GM12878 (cell line): ENCODE data around the gene ZNF3. TPM values are rescaled to one million over a fixed set of nuclear protein-coding genes. Genes with fewer than 3 reads are reported as not detected.

Source experiments
- ATAC-seq: fragments of 200-7000 bp; cut with Tn5 transposase; 3 replicates; pipeline ENCODE4 v1.9.1; 2020; ENCODE audit warnings: mild to moderate bottlenecking, moderate library complexity
- BruUV-seq: library from RNA; stranded (reverse); fragments of 400-500 nt; replicated peaks from 2 replicates; lab custom pipeline; 2021; lab: Mats Ljungman, UMichigan
- CTCF ChIA-PET: fragments of 300-600 bp; sonication (Branson Sonifier 250); formaldehyde crosslinking; extraction: SDS; loops from one replicate; lab custom pipeline; 2021; ENCODE audit warnings: inconsistent platforms; lab: Yijun Ruan, JAX
- POLR2A ChIA-PET: fragments of 350-600 bp; formaldehyde crosslinking; extraction: SDS; loops from one replicate; lab custom pipeline; 2021; ENCODE audit warnings: inconsistent platforms; lab: Charles Lee
- RAD21 ChIA-PET: fragments of 300-600 bp; sonication (Branson Sonifier 250); formaldehyde crosslinking; loops from one replicate; lab custom pipeline; 2023; ENCODE audit warnings: antibody characterized with exemption; ENCODE audit not compliant: unreplicated experiment; lab: Charles Lee
- SMC1A ChIA-PET: fragments of 300-600 bp; sonication (Branson Sonifier 250); formaldehyde crosslinking; loops from one replicate; lab custom pipeline; 2023; ENCODE audit not compliant: unreplicated experiment, uncharacterized antibody; lab: Charles Lee
- DNase-seq: peaks from one replicate; pipeline ENCODE4 v3.0.0-alpha.2; 2011; ENCODE audit warnings: low read depth, low spot score
- FAIRE-seq: peaks from 3 replicates; lab custom pipeline; 2011; peaks lifted over from hg19 to GRCh38; lab: Jason Lieb, UNC
- H2AFZ ChIP-seq: 2 replicates; pipeline ENCODE4 v1.6.0; 2011; ENCODE audit warnings: low read depth, low read length, control low read depth; ENCODE audit not compliant: control insufficient read depth
- H3K27ac ChIP-seq: 2 replicates; pipeline ENCODE4 v1.5.1; 2011; ENCODE audit warnings: control low read depth; ENCODE audit not compliant: control insufficient read depth, insufficient read depth
- H3K27me3 ChIP-seq, 2 experiments: replicated peaks in 1 of 2; 2 replicates each; pipeline versions ENCODE4 v1.6.0 to v1.6.1; 2011; ENCODE audit warnings: low read length in 1 of 2; ENCODE audit not compliant: control insufficient read depth in 2 of 2, insufficient read depth in 2 of 2
- H3K36me3 ChIP-seq, 2 experiments: 2 replicates each; pipeline ENCODE4 v1.5.1; 2011; ENCODE audit warnings: low read length in 1 of 2; ENCODE audit not compliant: control insufficient read depth in 2 of 2, insufficient read depth in 2 of 2
- H3K4me1 ChIP-seq: 2 replicates; pipeline ENCODE4 v1.6.1; 2011; ENCODE audit warnings: mild to moderate bottlenecking, low read length, moderate library complexity, mixed read lengths; ENCODE audit not compliant: control insufficient read depth, insufficient read depth
- H3K4me2 ChIP-seq: 2 replicates; pipeline ENCODE4 v1.6.0; 2011; ENCODE audit warnings: control low read depth; ENCODE audit not compliant: control insufficient read depth, insufficient read depth
- H3K4me3 ChIP-seq: fragments of 200-600 bp; sonication (generic); 2 replicates; pipeline ENCODE4 v1.5.1; 2016
- H3K79me2 ChIP-seq: 2 replicates; pipeline ENCODE4 v1.6.0; 2011; ENCODE audit warnings: low read length; ENCODE audit not compliant: control insufficient read depth, insufficient read depth
- H3K9ac ChIP-seq: 2 replicates; pipeline ENCODE4 v1.8.0; 2011; ENCODE audit warnings: low read length, control low read depth, mixed read lengths; ENCODE audit not compliant: control insufficient read depth, insufficient read depth
- H3K9me3 ChIP-seq: replicated peaks from 3 replicates; pipeline ENCODE4 v1.5.1; 2011; ENCODE audit warnings: mild to moderate bottlenecking, low read length; ENCODE audit not compliant: control insufficient read depth, insufficient read depth
- H4K20me1 ChIP-seq: 2 replicates; pipeline ENCODE4 v1.6.0; 2011; ENCODE audit not compliant: control insufficient read depth, insufficient read depth
- MAX ChIP-seq: IDR thresholded peaks from 2 replicates; pipeline ENCODE4 v1.6.1; 2012; ENCODE audit warnings: low read depth, low read length, improper control_type of control experiment
- MYB ChIP-seq: fragments of 150-350 bp; IDR thresholded peaks from 2 replicates; pipeline ENCODE4 v1.6.1; 2014; ENCODE audit warnings: mild to moderate bottlenecking, low read depth, low read length, borderline replicate concordance
- PAX8 ChIP-seq: fragments of 450-650 bp; IDR thresholded peaks from 2 replicates; pipeline ENCODE4 v1.6.1; 2017; ENCODE audit warnings: mild to moderate bottlenecking, moderate library complexity
- WGBS: methylation state at CpG from one replicate; pipeline ENCODE4 v1.1.6; 2016; ENCODE audit warnings: low lambda C conversion rate; ENCODE audit not compliant: insufficient replicate concordance, insufficient coverage; ENCODE audit errors: missing lambda C conversion rate; 5-methylcytosine and 5-hydroxymethylcytosine counted together
- in situ Hi-C: fragments of 300-500 bp; cut with MboI; formaldehyde crosslinking; loops from 9 replicates; pipeline ENCODE4 v1.14.3; 2018; ENCODE audit warnings: mixed read lengths
- intact Hi-C: fragments of 100-400 bp; cut with micrococcal nuclease; formaldehyde crosslinking; loops from one replicate; pipeline ENCODE4 v1.14.2; 2022; ENCODE audit not compliant: unreplicated experiment
- polyA plus RNA-seq, 11 experiments: library from polyadenylated mRNA; depleted of rRNA in 4 of 11; unstranded in 6 of 11; stranded (reverse) in 5 of 11; fragments of >200 nt; fragmentation: Nextera tagmentation in 4 of 11; fragmentation: Illumina TruSeq in 1 of 11; extraction: Ambion mirVana in 4 of 11; extraction: Trizol in 1 of 11; gene quantifications; 1 replicate in 1 of 11; 2 replicates in 10 of 11; pipeline versions ENCODE4 v1.2.1 to v1.2.3, GENCODE V29; 2011 to 2016; ENCODE audit warnings: inconsistent platforms in 2 of 11, missing spikeins in 2 of 11, low read depth in 1 of 11
- total RNA-seq, 4 experiments: library from RNA; depleted of rRNA in 3 of 4; stranded (reverse); fragments of >200 nt in 3 of 4; fragmentation: Illumina TruSeq in 1 of 4; extraction: Trizol in 1 of 4; gene quantifications; 2 replicates each; pipeline versions ENCODE4 v1.2.1 to v1.2.3, GENCODE V29; 2013 to 2021
- TF ChIP-seq, protein P1 (sequence below): fragments of 450-650 bp; formaldehyde crosslinking; IDR thresholded peaks from 2 replicates; pipeline ENCODE4 v1.4.0; 2022; ENCODE audit warnings: mild to moderate bottlenecking, moderate library complexity
- TF ChIP-seq, protein P2 (sequence below): fragments of 450-650 bp; formaldehyde crosslinking; IDR thresholded peaks from 2 replicates; pipeline ENCODE4 v1.4.0; 2020; ENCODE audit warnings: mild to moderate bottlenecking, moderate library complexity
- TF ChIP-seq, protein P3 (sequence below): fragments of 450-650 bp; IDR thresholded peaks from 2 replicates; pipeline ENCODE4 v1.6.1; 2017; ENCODE audit warnings: borderline replicate concordance

Gene ZNF3
- total and polyA plus RNA-seq, 10 of the 15 experiments (the other 5 are each of a cell fraction or from before 2014, with no cell fraction given): 17.2 to 37.4 (median 29.4) TPM

DNA sequence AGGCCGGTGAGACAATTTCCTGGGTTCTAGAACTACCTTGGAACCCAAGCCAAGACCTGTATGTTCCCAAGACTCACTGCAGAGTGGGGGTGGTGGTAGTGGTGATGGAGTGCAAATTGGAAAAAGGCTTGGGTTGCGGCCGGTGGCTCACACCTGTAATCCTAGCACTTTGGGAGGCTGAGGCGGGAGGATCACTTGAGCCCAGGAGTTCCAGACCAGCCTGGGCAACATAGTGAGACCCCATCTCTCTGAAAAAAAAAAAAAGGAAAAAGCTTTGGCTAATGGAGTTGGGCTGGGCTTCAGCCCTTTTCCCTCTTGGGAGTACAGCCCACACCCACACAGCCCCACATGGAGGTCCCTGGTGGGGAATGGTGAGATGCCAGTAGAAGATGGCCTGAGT is 24.0 kb upstream of the ZNF3 start:
- intact Hi-C loops: no loop called here
- TF ChIP-seq, protein P1, sequence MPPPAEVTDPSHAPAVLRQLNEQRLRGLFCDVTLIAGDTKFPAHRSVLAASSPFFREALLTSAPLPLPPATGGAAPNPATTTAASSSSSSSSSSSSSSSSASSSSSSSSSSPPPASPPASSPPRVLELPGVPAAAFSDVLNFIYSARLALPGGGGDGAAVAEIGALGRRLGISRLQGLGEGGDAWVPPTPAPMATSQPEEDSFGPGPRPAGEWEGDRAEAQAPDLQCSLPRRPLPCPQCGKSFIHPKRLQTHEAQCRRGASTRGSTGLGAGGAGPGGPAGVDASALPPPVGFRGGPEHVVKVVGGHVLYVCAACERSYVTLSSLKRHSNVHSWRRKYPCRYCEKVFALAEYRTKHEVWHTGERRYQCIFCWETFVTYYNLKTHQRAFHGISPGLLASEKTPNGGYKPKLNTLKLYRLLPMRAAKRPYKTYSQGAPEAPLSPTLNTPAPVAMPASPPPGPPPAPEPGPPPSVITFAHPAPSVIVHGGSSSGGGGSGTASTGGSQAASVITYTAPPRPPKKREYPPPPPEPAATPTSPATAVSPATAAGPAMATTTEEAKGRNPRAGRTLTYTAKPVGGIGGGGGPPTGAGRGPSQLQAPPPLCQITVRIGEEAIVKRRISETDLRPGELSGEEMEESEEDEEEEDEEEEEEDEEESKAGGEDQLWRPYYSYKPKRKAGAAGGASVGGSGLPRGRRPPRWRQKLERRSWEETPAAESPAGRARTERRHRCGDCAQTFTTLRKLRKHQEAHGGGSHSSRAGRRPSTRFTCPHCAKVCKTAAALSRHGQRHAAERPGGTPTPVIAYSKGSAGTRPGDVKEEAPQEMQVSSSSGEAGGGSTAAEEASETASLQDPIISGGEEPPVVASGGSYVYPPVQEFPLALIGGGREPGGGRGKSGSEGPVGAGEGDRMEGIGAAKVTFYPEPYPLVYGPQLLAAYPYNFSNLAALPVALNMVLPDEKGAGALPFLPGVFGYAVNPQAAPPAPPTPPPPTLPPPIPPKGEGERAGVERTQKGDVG (CRISPR knock-in tag): no peak
- TF ChIP-seq MAX (no peak), PAX8 (no peak), MYB (no peak)
- TF ChIP-seq, protein P2, sequence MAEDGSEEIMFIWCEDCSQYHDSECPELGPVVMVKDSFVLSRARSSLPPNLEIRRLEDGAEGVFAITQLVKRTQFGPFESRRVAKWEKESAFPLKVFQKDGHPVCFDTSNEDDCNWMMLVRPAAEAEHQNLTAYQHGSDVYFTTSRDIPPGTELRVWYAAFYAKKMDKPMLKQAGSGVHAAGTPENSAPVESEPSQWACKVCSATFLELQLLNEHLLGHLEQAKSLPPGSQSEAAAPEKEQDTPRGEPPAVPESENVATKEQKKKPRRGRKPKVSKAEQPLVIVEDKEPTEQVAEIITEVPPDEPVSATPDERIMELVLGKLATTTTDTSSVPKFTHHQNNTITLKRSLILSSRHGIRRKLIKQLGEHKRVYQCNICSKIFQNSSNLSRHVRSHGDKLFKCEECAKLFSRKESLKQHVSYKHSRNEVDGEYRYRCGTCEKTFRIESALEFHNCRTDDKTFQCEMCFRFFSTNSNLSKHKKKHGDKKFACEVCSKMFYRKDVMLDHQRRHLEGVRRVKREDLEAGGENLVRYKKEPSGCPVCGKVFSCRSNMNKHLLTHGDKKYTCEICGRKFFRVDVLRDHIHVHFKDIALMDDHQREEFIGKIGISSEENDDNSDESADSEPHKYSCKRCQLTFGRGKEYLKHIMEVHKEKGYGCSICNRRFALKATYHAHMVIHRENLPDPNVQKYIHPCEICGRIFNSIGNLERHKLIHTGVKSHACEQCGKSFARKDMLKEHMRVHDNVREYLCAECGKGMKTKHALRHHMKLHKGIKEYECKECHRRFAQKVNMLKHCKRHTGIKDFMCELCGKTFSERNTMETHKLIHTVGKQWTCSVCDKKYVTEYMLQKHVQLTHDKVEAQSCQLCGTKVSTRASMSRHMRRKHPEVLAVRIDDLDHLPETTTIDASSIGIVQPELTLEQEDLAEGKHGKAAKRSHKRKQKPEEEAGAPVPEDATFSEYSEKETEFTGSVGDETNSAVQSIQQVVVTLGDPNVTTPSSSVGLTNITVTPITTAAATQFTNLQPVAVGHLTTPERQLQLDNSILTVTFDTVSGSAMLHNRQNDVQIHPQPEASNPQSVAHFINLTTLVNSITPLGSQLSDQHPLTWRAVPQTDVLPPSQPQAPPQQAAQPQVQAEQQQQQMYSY: no peak
- TF ChIP-seq, protein P3, sequence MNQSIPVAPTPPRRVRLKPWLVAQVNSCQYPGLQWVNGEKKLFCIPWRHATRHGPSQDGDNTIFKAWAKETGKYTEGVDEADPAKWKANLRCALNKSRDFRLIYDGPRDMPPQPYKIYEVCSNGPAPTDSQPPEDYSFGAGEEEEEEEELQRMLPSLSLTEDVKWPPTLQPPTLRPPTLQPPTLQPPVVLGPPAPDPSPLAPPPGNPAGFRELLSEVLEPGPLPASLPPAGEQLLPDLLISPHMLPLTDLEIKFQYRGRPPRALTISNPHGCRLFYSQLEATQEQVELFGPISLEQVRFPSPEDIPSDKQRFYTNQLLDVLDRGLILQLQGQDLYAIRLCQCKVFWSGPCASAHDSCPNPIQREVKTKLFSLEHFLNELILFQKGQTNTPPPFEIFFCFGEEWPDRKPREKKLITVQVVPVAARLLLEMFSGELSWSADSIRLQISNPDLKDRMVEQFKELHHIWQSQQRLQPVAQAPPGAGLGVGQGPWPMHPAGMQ: no peak
- DNase-seq (no peak), FAIRE-seq (no peak), ATAC-seq (no peak)
- 96% methylated on average over 4 of the region's 4 CpGs for WGBS
- no peak overlapping the region for H3K27ac ChIP-seq
- ChIA-PET CTCF (no interaction called here), SMC1A (no interaction called here), RAD21 (no interaction called here), POLR2A (interaction anchor here (1.4 kb wide), 1 partner anchor 9 kb away, joined by 3 read pairs; no protein-coding TSS in a partner anchor)
- H3K9ac ChIP-seq: no peak overlapping the region
- no peaks in the 10 kb centered on the region for H3K9me3 ChIP-seq
- no peaks in the 10 kb centered on the region for H4K20me1 ChIP-seq
- no peak overlapping the region for H3K4me2 ChIP-seq
- BruUV-seq: no TSS peak
- no peak overlapping the region for H3K4me3 ChIP-seq
- H3K4me1 ChIP-seq: peaks cover 6% of the 10 kb centered on the region
- no peaks in the 10 kb centered on the region for H3K27me3 ChIP-seq
- in situ Hi-C loops: no loop called here
- peaks cover 9% of the 10 kb centered on the region for H3K79me2 ChIP-seq
- no peak overlapping the region for H2AFZ ChIP-seq
- H3K36me3 ChIP-seq: peaks cover 0 to 6% of the 10 kb centered on the region in 2 experiments; a peak in 3 of 4 replicates
